Sigmoid colon (tissue), 7 donors: Measurements from ENCODE around the gene KAT2A. TPM values are rescaled to one million over a fixed set of nuclear protein-coding genes. Genes with fewer than 3 reads are reported as not detected.

Source experiments
- DNase-seq: peaks from one replicate; pipeline ENCODE4 v3.0.0-alpha.2; 2019
- H3K27ac ChIP-seq, 4 donors: fragments of 200-600 bp; sonication (generic); one replicate each; pipeline ENCODE4 v1.5.1; 2016 to 2019; ENCODE audit warnings: mild to moderate bottlenecking in 1 of 4
- H3K27me3 ChIP-seq, 3 donors: fragments of 200-600 bp; sonication (generic); one replicate each; pipeline ENCODE4 v1.5.1; 2019; ENCODE audit warnings: mild to moderate bottlenecking in 1 of 3
- H3K36me3 ChIP-seq, 4 donors: fragments of 200-600 bp; sonication (generic); one replicate each; pipeline ENCODE4 v1.5.1; 2016 to 2019
- H3K4me1 ChIP-seq, 4 donors: fragments of 200-600 bp; sonication (generic); one replicate each; pipeline ENCODE4 v1.5.1; 2017 to 2019
- H3K4me3 ChIP-seq, 4 donors: fragments of 200-600 bp; sonication (generic); one replicate each; pipeline ENCODE4 v1.5.1; 2017 to 2019; ENCODE audit warnings: mild to moderate bottlenecking in 2 of 4, moderate library complexity in 1 of 4
- H3K9me3 ChIP-seq, 4 donors: fragments of 200-600 bp in 3 of 4; sonication (generic) in 3 of 4; one replicate each; pipeline versions ENCODE4 v1.5.1 to v1.6.1; 2013 to 2019
- CTCF ChIP-seq, 4 experiments: fragments of 450-650 bp in 3 of 4; fragments of 200-600 bp in 1 of 4; IDR thresholded peaks; one replicate each; pipeline ENCODE4 v1.5.1; 2016 to 2019; ENCODE audit warnings: antibody characterized with exemption in 4 of 4, mild to moderate bottlenecking in 3 of 4, moderate library complexity in 2 of 4
- EP300 ChIP-seq, 4 donors: sonication (generic); formaldehyde crosslinking; IDR thresholded peaks; one replicate each; pipeline ENCODE4 v1.6.1; 2017; ENCODE audit warnings: antibody characterized with exemption in 4 of 4
- POLR2A ChIP-seq, 2 donors: fragments of 450-650 bp; IDR thresholded peaks; one replicate each; pipeline ENCODE4 v1.6.1; 2016; ENCODE audit warnings: antibody characterized with exemption in 2 of 2, mild to moderate bottlenecking in 2 of 2, moderate library complexity in 2 of 2
- POLR2AphosphoS5 ChIP-seq, 4 donors: sonication (generic); formaldehyde crosslinking; IDR thresholded peaks; one replicate each; pipeline ENCODE4 v1.6.1; 2017; ENCODE audit warnings: antibody characterized with exemption in 4 of 4
- WGBS, 2 donors: extraction: QIAGEN DNeasy Blood & Tissue Kit; methylation state at CpG; one replicate each; pipeline ENCODE4 v1.1.7; 2013; 5-methylcytosine and 5-hydroxymethylcytosine counted together
- intact Hi-C: fragments of 100-400 bp; cut with DNase I; formaldehyde crosslinking; loops from one replicate; pipeline ENCODE4 v1.15.1; 2023
- polyA plus RNA-seq, 3 donors: library from polyadenylated mRNA; stranded (reverse); fragments of 200-250 nt; gene quantifications; one replicate each; pipeline ENCODE4 v1.2.3, GENCODE V29; 2013
- total RNA-seq, 4 donors: library from RNA; depleted of rRNA; stranded (reverse); fragments of >200 nt; gene quantifications; one replicate each; pipeline ENCODE4 v1.1.0, GENCODE V29; 2016
- donor health status: healthy with polysubstance abuse.
- donor health status: Bipolar disorder and iron deficiency.
- donor health status: healthy.

The KAT2A gene
- total and polyA plus RNA-seq, 7 donors: 6.9 to 95.8 (median 20.4) TPM

DNA sequence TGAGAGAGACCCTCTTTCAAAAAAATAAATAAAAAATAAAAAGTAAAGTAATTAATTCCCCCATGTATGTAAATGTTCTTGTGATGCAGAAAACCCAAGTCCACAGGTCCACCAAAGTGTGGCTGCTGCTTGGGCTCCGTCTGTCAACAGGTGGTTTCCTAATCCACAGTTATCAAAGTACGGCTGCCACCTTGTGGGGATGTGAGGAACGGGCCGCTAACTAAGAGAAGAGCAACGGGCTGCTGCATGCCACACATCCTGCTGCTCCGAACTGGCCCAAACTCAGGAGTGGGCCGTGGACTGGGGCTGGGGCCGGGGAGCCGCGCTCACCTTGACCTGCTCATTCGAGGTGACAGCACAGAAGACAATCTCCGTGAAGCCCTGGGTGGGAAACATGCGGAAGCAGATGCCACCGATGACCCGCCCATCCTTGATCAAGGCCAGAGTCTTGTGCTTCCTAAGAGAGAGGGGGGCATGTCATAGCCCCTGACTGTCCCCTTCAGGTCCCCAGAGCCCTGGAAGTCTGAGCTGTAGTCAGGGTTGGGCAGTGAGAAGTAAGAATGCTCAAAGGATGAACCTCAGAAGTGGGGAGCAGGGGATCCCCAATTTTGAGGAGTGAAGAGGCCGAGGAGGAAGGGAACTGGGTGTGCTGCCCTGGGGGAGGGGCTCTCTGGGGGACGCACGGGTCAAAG, 4.3 kb downstream of the KAT2A start:
- no peak overlapping the region for H3K27ac ChIP-seq
- H3K4me3 ChIP-seq: no peak overlapping the region
- no peaks in the 10 kb centered on the region for H3K27me3 ChIP-seq
- peaks cover 0 to 53% (median 10%) of the 10 kb centered on the region in 4 donors for H3K36me3 ChIP-seq
- 34 to 41% methylated on average over 18 of the region's 18 CpGs for WGBS, 2 donors
- peaks cover 0 to 32% (median 29%) of the 10 kb centered on the region in 4 donors for H3K4me1 ChIP-seq
- no peak for TF ChIP-seq POLR2AphosphoS5 (IDR thresholded peaks at IDR 0.05)
- TF ChIP-seq CTCF (IDR thresholded peaks at IDR 0.05): peak; percentile 75 to 85 (median 79)
- intact Hi-C loops: loop anchor here (1.0 to 2.0 kb wide), 2 partner anchors 50 to 92 kb away; no protein-coding TSS in a partner anchor
- no peaks in the 10 kb centered on the region for H3K9me3 ChIP-seq
- peak; percentile 90 for DNase-seq

DNA sequence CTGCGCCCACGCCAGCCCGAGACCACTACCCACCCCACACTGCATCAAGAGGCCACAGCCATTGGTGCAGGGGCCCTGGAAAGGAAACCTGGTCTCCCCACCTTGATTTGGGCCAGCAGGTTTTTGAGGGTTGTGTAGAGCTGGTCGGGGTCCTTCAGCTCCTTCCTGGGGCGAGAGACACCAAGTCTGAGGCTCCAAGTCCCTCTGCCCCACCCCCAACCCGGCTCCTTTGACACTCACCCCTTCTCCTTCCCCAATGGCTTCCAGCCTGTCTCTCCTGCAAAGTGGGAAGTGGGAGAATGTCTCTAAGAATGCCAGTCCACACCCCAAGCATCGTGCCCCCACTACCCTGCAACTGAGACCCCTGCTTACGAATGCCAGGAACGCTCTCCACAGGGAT, 7.0 kb downstream of the KAT2A start:
- peak overlapping the region in 1 of 4 donors; percentile 90 for H3K27ac ChIP-seq
- 91 to 96% methylated on average over 9 of the region's 9 CpGs for WGBS, 2 donors
- intact Hi-C loops: loop anchor here (5.0 kb wide), 1 partner anchor 147 kb away; the partner anchor contains the start of gene CNP
- peaks cover 0 to 49% (median 9%) of the 10 kb centered on the region in 4 donors for H3K36me3 ChIP-seq
- H3K9me3 ChIP-seq: no peaks in the 10 kb centered on the region
- no peaks in the 10 kb centered on the region for H3K27me3 ChIP-seq
- no peak overlapping the region for H3K4me3 ChIP-seq
- no peak for DNase-seq
- H3K4me1 ChIP-seq: peaks cover 0 to 23% (median 22%) of the 10 kb centered on the region in 4 donors
- TF ChIP-seq POLR2AphosphoS5 (IDR thresholded peaks at IDR 0.05) (no peak), EP300 (IDR thresholded peaks at IDR 0.05) (no peak), POLR2A (IDR thresholded peaks at IDR 0.05) (no peak), CTCF (IDR thresholded peaks at IDR 0.05) (no peak)

DNA sequence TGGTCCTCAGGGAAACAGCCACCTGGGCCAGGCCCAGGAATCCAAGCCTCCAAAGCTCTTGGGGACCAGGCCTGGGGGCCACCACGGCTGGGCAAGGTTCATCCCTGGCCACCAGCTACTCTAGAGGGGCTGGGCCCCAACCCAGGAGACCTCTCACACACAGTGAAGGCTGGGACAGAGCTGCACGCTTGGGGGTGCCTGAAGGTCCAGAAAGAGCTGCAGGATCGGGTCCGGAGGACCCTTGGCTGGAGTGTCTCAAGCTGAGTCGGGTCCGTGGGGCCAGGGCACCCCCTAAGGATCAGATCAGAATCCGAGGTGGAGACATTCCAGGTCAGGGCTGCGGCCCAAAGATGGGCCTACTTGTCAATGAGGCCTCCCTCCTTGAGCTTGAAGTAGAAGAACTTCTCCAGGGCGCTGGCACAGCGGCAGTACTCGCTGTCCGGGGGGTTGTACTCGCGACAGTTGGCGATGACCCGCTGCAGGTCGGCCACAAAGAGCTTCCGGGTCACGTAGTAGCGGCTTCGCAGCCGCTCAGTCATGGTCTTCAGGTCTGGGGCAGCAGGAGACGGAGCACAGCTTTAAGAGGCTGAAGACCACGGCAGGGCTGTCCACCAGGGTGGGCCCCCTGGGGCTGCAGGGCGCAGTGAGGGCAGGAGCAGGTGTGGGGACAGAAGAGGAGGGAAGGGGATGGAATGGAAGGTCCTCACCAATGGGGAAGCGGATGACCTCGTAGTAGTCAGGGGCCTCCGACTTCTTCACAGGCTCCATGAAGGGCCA, 7.7 kb downstream of the KAT2A start:
- Histone ChIP-seq H3K27ac (peak overlapping the region; percentile 90 to 96 (median 92)), H3K4me3 (no peak overlapping the region), H3K36me3 (peaks cover 0 to 51% (median 8%) of the 10 kb centered on the region in 4 donors), H3K27me3 (no peaks in the 10 kb centered on the region), H3K9me3 (no peaks in the 10 kb centered on the region), H3K4me1 (peaks cover 0 to 23% (median 22%) of the 10 kb centered on the region in 4 donors)
- TF ChIP-seq POLR2A (IDR thresholded peaks at IDR 0.05) (no peak), EP300 (IDR thresholded peaks at IDR 0.05) (no peak), POLR2AphosphoS5 (IDR thresholded peaks at IDR 0.05) (no peak), CTCF (IDR thresholded peaks at IDR 0.05) (no peak)
- intact Hi-C loops: loop anchor here (5.0 kb wide), 1 partner anchor 146 kb away; the partner anchor contains the start of gene CNP
- DNase-seq: no peak
- WGBS, 2 donors: 90 to 92% methylated on average over 28 of the region's 28 CpGs

- DNase-seq: peak; percentile 91
Measured at GRCh38 chr17:42112552-42113176, 8.5 kb downstream of the KAT2A start, which contains the start of gene DHX58. TSS of gene DHX58 (minus strand) at chr17:42112714. CDS start at chr17:42111892, 822 bp downstream.

More at GRCh38 chr17:42112552-42113176, 8.5 kb downstream of the KAT2A start, which contains the start of gene DHX58:
- 0 to 1% methylated on average over 10 of the region's 10 CpGs for WGBS, 2 donors
- peak within 1 kb of the TSS; percentile 90 to 96 (median 92) for H3K27ac ChIP-seq
- TF ChIP-seq CTCF (IDR thresholded peaks at IDR 0.05) (no peak), EP300 (IDR thresholded peaks at IDR 0.05) (no peak), POLR2A (IDR thresholded peaks at IDR 0.05) (peak; percentile 50 to 60), POLR2AphosphoS5 (IDR thresholded peaks at IDR 0.05) (peak; percentile 81 to 91 (median 85))
- peaks cover 0 to 29% (median 24%) of the 10 kb centered on the region in 4 donors for H3K4me1 ChIP-seq
- intact Hi-C loops: loop anchor here (5.0 kb wide), 1 partner anchor 145 kb away; the partner anchor contains the start of gene CNP
- peak within 1 kb of the TSS; percentile 48 to 63 (median 61) for H3K4me3 ChIP-seq
- no peaks in the 10 kb centered on the region for H3K27me3 ChIP-seq
- H3K9me3 ChIP-seq: no peaks in the 10 kb centered on the region
- H3K36me3 ChIP-seq: peaks cover 0 to 45% (median 5%) of the 10 kb centered on the region in 4 donors
